Umbilical cord (tissue), 2 donors: ENCODE results near the gene MPP4. TPM values are rescaled to one million over a fixed set of nuclear protein-coding genes. Genes with fewer than 3 reads are reported as not detected.
"Not testable (repeated sequence)": the region's sequence is repeated elsewhere in the genome, so short reads cannot be mapped to it uniquely, and the experiment has no call there.

Experiments
- DNase-seq: peaks from one replicate; pipeline ENCODE4 v3.0.0-alpha.2; 2015; ENCODE audit warnings: low spot score
- total RNA-seq: library from RNA; depleted of rRNA; stranded (reverse); fragments of >200 nt; gene quantifications from one replicate; pipeline ENCODE4 v1.2.3, GENCODE V29; 2014; ENCODE audit warnings: low replicate concordance; ENCODE audit not compliant: insufficient read depth

MPP4 gene
- total RNA-seq, 1 donor from 2014 or later, result 3.6 TPM

DNA sequence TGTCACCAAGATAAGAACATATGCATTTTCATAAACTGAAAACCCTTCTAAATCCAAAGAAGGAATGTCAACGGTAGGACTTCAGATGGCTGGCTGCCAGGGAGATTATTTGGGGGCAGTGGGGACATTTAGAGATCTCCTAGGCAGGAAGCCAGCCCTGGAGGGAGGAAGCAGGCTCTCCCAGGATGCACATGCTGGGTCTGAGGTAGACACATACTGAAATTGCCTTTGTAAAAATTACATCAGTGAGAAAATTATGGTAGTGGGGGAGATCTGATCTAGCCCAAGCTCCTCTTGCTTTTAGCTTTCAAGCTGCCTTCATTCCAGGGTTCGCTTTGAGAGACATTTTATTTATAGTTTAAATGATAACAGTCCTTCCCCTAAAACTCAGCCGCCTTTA is 24.1 kb downstream of the MPP4 start:
- DNase-seq, result no peak

DNA sequence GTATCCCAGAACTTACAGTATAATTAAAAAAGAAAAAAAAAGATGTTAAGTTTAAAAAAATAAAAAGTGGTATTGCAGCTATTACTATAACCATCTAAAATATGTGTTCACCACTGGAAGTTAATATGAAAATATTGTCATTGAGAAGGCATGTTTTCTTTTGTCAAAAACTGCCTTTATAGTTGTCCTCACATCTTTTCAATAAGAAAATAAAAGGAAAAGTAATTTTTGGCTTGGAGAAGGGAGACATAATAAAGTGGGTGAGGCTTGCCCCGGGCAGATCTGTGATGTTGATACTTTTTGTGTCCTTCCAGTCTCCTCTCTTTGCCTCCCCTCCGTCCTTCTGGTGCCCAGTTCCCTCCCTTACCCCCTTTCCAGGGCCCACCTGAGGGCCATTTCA is 24.9 kb downstream of the MPP4 start:
- no peak for DNase-seq

DNA sequence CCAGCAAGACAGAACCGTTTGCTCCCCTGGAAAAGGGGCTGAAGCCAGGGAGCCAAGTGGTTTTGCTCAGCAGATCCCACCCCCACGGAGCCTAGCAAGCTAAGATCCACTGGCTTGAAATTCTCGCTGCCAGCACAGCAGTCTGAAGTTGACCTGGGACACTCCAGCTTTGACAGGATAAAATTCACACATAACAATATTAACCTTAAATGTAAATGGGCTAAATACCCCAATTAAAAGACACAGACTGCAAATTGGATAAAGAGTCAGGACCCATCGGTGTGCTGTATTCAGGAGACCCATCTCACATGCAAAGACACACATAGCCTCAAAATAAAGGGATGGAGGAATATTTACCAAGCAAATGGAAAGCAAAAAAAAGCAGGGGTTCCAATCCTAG is 27.2 kb downstream of the MPP4 start:
- not testable (repeated sequence) for DNase-seq

DNA sequence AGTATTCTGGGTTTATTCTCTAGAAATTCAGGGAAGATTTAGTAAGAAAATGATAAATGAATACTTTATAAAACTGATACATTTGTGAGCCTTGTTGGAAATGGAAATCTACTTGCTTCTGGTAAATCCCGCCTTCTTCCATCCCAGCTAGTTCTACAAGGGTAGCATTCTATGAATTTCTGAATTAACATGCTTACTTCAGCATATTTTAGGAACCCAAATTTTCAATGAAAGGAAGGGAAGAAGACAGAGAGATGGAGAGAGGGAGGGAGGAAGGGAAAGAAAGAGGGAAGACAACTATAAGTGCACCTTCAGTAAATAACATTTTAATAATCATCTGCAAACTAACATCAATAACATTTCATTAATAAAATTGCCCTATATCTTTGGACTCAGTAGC is 28.6 kb downstream of the MPP4 start:
- DNase-seq, result no peak

DNA sequence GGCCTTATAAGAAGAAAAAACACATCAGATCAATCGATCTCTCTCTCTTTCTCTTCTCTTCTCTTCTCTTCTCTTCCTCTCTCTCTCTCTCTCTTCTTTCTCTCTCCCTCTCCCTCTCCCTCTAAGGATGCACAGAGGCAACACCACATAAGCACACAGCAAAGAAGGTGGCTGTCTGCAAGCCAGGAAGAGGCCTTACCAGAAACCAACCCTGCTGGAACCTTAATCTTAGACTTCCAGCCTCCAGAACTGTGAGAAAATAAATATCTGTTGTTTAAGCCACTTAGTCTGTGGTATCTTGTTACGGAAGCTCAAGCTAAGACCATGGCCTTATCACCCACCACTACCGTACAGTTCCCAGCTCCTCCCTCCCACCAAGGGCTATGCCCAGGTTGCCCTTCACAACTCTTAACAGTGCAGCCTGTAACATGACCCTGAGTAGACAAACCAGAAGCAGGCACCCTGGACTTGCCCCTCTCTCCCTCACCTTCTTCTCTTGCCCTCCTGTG is 30.0 kb downstream of the MPP4 start:
- no peak for DNase-seq

DNA sequence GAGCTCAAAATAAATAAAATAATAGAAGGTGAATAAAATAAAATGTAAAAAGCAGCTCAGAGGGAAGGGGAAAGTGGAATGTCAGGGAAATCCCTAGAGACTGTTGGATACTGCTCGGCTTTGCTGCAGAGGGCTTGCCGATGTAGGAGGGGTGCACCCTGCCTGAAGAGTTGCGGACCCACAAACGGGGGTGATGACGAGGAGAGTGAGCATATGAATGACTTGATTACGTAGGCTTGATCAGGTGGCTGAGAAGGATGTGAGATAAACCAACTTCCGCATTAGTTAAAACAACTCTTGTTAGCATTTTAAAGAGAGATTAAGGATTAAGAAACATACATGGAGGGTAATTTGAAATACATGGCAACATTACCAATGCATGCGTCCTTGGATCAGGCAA is 34.1 kb downstream of the MPP4 start:
- DNase-seq, result no peak

DNA sequence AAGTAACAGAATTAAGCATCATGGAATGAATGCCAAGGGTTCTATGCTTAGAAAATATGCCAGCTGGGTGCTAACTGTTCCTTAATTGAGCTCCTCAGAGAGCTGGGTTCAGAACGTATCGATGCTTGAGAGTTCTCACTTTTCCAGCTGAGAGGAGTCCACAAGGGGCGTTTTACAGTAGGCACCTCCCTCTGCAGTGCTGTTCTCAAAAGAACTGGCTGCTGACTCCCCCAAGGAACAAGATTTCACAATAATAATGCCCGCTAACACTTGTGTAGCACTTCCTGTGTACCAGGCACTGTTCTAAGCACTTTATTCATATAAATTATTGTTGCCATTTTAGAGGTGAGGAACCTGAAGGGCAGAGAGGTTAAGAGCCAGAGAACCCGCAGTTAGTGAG is 37.1 kb downstream of the MPP4 start:
- DNase-seq, result no peak

DNA sequence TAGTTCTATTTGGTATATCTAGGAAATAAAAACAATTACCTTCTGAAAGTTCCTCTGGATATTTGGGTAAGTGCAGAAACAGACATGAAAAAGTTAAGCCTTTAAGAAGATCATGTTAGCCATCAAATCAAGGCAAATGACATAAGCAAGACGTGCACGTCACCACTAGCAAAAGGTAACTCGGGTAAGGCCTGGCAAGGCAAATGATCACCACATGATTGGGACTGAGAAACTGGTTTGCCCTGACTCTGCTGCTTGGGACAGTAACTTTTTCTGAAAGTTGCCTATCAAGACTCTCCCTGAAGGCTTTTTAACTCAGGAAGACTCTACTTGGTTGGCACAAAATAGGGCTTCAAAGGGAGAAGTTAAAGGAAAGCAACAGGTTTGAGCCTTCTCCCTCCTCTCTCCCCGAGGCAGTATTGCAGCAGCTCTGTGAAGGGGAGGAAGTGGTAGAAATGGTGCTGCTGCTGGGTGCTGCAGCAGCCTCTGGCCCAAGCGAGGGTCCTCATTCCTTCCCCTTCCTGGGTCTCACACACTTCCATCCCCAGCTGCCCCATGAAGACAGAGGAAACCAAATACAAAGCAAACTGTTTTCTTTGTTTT is 38.0 kb downstream of the MPP4 start:
- no peak for DNase-seq

DNA sequence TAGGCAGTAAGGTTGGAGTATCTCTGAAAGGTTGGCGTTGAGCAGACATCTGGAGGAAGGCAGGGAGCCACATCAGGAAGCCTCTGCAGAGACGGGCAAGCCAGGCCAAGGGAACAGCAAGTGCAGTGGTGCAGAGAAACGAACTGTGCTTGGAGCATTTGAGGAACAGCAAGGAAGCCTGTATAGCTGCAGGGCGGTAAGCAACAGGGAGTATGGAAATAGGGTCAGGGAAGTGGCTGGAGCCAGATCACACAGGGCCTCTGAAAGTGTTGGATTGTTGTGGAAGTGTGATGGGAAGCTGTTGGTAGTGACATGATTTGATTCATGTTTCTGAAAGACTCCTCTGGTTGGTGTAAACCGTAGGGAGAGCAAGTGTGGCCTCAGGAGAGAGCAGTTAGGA is 41.7 kb downstream of the MPP4 start:
- no peak for DNase-seq

DNA sequence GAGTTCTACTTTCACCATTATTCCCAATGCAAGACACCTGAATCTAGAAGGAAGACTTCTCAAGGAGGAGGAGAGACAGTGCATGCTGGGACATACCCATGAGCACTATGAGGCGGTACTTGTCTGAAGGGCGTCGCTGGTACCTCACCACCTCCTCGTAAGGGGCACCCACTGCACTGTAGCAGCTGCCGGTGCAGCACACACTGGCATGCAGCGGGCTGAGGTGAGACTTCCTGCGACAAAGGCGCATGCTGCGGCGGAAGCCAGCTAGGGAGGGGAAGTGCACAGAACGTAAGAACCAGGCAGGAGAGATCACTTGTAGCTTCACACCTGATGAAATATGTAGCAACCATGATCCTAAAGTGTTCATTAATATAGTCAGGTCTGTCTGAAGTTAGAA is 42.3 kb downstream of the MPP4 start:
- no peak for DNase-seq

DNA sequence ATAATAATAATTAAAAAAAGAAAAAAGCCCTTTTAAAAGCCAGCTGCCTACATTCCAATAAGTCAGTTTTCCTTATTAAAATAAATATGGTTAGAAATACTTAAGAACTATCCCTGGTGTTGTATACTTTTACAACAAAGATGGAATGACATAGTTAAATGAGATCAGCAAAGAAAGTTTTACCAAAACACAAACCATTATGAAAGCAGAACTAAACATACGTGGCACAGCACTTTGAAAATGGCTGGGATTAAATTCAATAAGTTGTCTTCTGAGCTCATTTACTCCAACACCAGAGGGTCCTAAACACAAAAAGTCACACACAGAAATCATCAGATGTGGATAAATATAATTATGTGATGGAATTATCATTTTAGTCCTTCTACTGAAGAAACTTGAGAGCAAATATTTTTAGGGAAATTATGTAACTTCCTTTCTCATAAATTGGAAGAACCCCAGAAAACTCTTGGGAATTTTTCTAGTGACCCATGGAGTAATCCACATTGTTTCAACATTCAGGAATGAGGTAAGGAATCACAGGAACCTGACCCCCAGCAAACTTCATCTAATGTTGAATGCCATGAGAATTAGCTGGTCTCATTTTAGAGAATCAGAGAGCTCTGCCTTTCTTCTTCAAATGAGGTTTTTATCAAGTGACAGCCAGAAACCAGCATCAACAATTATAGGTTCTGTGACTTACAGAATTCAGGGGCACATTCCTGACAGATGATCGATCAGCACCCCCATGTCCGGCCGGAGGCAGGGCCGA is 43.6 kb downstream of the MPP4 start:
- DNase-seq, result no peak

DNA sequence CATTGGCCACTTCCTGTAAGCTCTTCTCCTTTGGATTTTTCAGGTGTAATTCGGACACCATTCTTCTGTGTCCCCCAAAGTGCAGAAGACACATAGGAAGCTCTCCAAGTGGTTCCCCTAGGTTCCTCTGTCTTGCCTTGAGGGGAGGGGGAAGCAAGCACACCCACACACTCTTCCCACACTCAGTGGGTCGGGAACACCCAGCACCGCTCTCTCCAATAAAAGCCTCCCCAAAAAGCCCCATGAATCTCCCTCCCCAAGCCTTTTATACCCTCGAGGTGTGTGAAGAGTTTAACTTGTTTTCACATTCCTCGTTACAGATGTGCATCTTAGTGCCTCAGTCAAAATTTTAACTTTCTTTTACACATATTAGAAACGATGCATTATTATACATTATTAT is 45.2 kb downstream of the MPP4 start:
- DNase-seq, result no peak

DNA sequence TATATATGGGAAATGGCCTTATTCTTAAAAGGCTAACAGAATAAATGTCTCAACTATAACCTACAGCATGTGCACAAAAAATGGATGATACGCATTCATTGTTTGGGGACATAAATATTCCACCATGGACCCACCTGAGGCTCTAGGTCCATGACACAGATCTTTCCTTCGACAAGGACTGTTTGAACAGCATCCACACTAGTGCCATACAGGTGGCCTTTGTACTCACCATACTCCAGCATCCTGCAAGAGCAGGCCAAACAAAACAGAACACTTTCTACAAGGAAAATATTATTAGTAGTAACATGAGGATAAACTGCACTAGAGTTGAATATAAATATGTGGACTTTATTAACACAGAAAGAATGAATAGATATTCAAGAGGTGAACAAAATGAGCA is 49.0 kb downstream of the MPP4 start:
- DNase-seq, result no peak

DNA sequence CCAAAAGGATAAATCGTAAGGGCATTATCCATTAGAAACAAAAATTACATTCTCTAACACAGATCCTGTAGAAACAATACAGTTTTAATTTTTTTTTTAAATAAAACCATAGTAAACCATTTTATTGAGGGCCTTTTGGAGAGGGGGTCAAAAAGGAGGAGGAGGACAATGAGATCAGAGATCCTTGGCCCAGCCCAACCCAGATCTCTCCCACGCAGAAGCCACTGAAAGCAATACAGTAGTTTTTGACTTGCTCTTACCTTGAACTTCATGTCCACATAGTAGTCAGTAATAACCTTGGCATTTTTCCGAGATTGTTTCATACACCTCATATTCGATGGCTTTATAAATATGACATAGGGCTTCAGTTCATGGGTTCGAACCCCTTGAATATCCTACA is 51.0 kb downstream of the MPP4 start:
- DNase-seq, result no peak

DNA sequence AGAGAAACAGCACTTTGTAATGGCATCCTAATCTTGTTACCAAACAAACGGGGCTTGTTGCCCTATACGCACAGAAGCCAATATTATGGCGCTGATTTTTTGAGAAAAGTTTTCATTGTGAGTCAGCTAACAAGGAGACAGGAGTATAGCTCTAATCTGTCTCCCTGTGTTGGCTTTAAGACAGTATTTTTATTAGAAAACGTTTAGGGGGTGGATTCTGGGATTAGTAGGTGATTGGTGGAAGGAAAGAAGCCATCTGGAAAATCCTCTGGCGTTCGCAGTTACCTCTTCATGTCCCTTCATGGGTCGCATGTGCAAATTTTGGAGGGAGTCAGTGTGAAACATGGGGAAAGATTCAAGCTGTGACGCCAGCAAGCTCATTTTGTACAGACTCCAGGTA is 54.4 kb downstream of the MPP4 start:
- no peak for DNase-seq

DNA sequence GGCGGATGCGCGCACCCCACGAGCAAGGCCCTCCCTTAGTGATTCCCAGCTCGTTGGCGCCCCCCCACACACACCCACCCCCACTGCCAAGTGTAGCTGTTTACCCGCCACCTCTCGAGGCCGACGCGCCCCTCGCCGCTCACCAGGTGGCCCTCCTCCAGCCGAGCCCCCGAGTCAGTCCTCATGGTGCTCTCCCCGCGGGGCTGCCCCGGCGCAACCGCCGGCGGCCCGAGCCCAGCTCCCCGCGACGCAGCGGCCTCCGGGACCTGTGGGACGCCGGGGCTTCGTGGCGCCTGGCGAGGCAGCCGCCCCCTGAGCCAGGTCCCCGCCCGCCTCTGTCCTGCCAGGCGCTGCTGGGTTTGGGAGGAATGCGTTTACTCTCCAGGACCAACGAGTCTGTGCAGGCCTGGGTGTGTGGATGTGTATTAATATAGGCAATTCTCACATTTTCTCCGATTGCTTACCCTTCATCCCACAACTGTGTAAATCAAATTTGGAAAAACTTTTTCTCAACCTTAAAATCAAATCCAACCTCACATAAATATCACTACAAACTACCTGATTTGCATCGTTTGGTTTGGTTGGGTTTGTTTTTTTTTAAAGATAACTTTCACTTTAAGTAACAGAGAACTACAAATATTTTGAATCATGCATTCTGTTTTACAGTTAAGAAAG is 55.1 kb downstream of the MPP4 start, which contains the start of gene TMEM237:
Gene TMEM237, minus strand, starts transcription at position 288 of the 675 bp plus-strand sequence. Its CDS starts 103 bp downstream, at position 185.
- DNase-seq, result peak; percentile 73

DNA sequence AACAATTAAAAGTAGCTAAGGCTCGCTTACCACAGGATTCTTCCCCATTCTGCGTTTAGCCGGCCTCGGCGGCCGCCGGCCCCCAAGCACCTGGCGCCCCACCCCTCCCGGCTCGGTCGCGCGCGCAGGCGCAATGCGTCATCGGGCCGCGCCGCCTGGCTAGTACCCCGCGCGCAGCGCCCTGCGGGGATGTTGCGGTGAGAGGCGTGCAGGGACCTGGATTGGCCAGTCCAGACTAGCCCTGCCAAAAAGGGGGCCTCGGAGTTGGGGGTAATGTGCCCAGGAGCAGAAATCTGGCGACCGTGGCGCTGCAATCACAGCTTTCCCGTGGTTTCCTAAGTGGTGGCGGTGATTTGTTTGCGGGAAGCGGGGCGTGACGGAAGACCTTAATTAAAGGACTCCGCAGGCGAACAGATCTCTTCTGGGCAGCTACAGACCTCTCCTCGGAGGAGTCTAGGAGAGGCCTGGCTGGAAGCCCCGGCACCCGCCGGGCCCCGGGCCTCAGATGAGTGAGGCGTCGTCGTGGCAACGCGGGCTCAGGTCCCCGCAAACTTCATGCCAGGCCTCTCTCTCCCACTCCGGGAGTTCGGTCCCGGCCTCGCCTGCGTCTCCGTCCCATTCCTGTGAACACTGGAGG is 55.7 kb downstream of the MPP4 start:
- peak; percentile 83 for DNase-seq

DNA sequence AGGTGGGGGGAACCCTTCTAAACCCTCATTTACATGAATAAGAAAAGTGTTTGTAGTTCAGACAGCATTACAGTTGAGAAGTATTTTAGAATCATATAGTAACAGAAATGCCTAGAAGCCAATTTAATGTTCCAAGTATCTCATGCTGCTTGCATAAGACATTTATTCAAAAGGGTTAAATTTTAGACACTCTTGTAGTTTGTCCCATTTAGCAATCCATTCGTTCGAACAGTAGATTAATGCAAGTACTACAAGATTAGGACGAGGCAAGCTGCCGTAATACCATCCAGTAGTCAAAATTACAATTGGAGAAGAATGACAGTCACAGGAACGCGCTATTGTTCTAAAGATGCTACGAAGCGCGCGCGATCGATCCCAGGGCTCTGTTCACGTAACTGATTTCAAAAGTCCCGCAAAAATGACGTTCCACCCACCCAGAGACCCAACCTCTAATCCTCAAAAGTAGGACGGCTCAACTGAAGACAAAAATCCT is 56.3 kb downstream of the MPP4 start:
- DNase-seq, result no peak

DNA sequence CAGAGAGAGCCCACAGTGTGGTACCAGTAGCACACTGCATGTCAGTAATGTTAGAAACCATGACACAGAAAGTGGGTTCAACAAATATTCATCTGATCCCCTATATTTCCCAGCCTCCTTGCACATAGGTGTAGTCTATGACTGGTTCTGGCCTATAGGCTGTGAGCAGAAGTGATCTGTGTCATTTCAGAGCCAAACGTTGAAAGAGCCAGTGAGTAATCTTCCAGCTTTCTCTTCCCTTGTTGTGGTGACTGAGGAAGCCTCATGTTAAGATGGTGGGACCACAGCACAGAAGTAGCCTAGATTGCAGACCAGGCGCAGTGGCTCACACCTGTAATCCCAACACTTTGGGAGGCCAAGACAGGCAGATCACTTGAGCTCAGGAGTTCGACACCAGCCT is 59.2 kb downstream of the MPP4 start:
- no peak for DNase-seq

DNA sequence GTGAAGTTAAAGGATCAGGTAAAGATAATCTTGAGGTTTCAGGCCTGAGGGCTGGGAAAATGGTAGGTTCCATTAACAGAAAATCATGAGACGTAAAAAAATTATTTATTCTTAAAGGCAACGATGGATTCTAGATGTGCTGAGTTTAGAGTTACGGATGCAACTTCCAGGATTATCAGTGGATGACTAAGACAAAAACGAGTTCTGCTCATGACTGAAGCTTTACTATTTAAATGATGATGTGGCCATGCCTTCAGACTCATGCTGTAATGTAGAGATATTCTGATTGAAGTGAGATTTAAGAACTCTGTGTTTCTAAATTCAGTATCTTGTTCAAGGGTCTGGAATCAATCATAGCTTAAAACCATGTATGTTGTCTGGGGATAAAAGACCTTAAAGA is 60.1 kb downstream of the MPP4 start:
- peak; percentile 62 for DNase-seq

DNA sequence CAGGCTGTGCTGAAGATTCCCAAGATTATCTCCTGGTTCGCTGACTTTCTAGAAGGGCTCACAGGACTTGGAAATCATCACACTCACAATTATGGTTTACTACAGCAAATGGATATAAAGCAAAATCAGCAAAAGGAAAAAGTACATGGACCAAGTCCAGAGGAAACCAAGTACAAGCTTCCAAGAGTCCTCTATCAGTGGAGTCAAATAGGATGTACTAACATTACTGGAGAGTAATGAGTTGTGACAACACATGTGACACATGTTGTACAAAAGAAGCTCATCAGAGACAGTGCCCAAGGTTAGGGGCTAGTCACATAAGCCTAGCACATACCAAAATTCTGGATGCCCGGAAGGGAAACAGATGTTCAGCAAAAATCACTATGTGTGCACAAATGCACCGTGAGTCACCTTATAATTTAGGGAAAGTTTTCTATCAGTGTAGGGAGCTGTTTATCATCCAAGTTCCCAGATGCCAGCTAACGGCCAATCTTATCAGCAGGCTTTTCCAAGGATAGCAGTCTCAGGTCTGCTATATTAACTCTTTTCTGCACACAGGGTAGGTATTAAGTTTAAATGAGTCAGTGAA is 64.7 kb downstream of the MPP4 start:
- DNase-seq, result peak; percentile 30

DNA sequence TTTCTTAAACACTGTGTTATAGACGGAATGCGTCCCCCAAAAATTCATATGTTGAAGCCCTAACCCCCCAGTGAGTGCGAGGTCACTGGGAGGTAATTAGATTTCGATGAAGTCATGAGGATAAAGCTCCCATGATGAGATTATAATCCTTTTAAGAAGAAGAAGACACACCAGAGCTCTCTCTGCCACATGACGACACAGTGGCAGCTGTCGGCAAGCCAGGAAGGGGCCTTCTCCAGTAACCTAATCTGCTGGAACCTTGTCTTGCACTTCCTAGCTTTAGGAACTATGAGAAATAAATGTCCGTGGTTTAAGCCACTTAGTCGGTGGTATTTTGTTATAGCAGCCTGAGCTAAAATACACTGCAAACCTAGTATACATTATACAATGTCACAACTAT is 67.4 kb downstream of the MPP4 start:
- DNase-seq, result no peak
